Ascending aorta (tissue), 2 donors: ENCODE measurements around the gene POLA2. TPM values are rescaled to one million over a fixed set of nuclear protein-coding genes. Genes with fewer than 3 reads are reported as not detected.
"Not testable (repeated sequence)": the region's sequence is repeated elsewhere in the genome, so short reads cannot be mapped to it uniquely, and the experiment has no call there.

Experiments used
- DNase-seq, 2 donors: peaks; one replicate each; pipeline ENCODE4 v3.0.0-alpha.2; 2019; ENCODE audit warnings: low spot score in 2 of 2
- H3K27ac ChIP-seq, 2 donors: fragments of 200-600 bp; sonication (generic); one replicate each; pipeline ENCODE4 v1.5.1; 2016 to 2017; ENCODE audit warnings: mild to moderate bottlenecking in 1 of 2
- H3K27me3 ChIP-seq: fragments of 200-600 bp; sonication (generic); one replicate; pipeline ENCODE4 v1.5.1; 2017
- H3K36me3 ChIP-seq, 2 donors: fragments of 200-600 bp; sonication (generic); one replicate each; pipeline ENCODE4 v1.5.1; 2016
- H3K4me1 ChIP-seq, 2 donors: fragments of 200-600 bp; sonication (generic); one replicate each; pipeline ENCODE4 v1.5.1; 2016 to 2017; ENCODE audit warnings: mild to moderate bottlenecking in 1 of 2
- H3K4me3 ChIP-seq, 2 donors: fragments of 200-600 bp; sonication (generic); one replicate each; pipeline ENCODE4 v1.5.1; 2016 to 2017; ENCODE audit warnings: mild to moderate bottlenecking in 1 of 2
- H3K9me3 ChIP-seq, 2 donors: fragments of 200-600 bp; sonication (generic); one replicate each; pipeline ENCODE4 v1.5.1; 2016
- intact Hi-C: fragments of 100-400 bp; cut with DNase I; formaldehyde crosslinking; loops from one replicate; pipeline ENCODE4 v1.15.1; 2023
- total RNA-seq: library from RNA; depleted of rRNA; stranded (reverse); fragments of >200 nt; gene quantifications from one replicate; pipeline ENCODE4 v1.1.0, GENCODE V29; 2016
- TF ChIP-seq, protein P1 (sequence below), 3 experiments: fragments of 200-600 bp in 2 of 3; fragments of 450-650 bp in 1 of 3; sonication (generic) in 2 of 3; IDR thresholded peaks; one replicate each; pipeline ENCODE4 v1.5.1; 2016 to 2019; ENCODE audit warnings: antibody characterized with exemption in 3 of 3, mild to moderate bottlenecking in 1 of 3, moderate library complexity in 1 of 3

Gene POLA2
- total RNA-seq, 1 donor from 2014 or later: 27.4 TPM

DNA sequence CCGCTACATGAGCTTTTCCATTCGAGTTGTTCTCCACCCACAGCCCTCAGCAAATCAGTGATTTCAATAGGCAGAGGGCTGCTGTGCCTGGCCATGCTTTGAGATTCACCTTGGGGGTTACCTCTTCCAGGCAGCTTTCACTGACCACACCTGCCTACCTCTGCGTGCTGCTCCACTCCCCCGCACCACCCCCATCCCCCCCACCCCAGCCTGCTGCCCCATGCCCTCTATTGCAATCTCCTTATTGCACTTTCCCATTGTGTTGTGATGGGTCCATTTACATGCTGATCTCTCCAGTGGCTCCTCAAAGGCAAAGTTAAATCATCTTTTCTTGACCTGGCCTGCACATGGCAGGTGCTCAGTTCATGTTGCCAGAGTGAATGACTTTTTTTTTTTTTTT lies 18.0 kb upstream of the POLA2 start:
- no peak for DNase-seq
- no peak overlapping the region for H3K4me3 ChIP-seq
- no peaks in the 10 kb centered on the region for H3K36me3 ChIP-seq
- intact Hi-C loops: no loop called here
- H3K4me1 ChIP-seq: no peaks in the 10 kb centered on the region
- TF ChIP-seq, protein P1, sequence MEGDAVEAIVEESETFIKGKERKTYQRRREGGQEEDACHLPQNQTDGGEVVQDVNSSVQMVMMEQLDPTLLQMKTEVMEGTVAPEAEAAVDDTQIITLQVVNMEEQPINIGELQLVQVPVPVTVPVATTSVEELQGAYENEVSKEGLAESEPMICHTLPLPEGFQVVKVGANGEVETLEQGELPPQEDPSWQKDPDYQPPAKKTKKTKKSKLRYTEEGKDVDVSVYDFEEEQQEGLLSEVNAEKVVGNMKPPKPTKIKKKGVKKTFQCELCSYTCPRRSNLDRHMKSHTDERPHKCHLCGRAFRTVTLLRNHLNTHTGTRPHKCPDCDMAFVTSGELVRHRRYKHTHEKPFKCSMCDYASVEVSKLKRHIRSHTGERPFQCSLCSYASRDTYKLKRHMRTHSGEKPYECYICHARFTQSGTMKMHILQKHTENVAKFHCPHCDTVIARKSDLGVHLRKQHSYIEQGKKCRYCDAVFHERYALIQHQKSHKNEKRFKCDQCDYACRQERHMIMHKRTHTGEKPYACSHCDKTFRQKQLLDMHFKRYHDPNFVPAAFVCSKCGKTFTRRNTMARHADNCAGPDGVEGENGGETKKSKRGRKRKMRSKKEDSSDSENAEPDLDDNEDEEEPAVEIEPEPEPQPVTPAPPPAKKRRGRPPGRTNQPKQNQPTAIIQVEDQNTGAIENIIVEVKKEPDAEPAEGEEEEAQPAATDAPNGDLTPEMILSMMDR (IDR thresholded peaks at IDR 0.05): no peak
- H3K27ac ChIP-seq: no peak overlapping the region
- H3K27me3 ChIP-seq: no peaks in the 10 kb centered on the region
- H3K9me3 ChIP-seq: no peaks in the 10 kb centered on the region

DNA sequence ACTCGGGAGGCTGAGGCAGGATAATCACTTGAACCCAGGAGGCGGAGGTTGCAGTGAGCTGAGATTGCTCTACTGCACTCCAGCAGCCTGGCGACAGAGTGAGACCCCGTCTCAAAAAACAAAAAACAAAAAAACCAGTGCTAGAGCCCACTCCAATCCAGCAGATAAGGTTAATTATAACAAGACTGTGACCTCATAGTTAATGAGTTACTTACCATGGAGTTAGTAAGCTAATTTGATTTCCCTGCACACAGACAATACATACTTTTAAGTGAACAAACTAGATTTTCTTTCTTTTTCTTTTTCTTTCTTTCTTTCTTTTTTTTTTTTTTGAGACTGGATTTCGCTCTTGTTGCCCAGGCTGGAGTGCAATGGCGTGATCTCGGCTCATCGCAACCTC lies 16.7 kb upstream of the POLA2 start:
- DNase-seq, H3K4me3 ChIP-seq, H3K27me3 ChIP-seq, H3K9me3 ChIP-seq, H3K27ac ChIP-seq, H3K36me3 ChIP-seq, intact Hi-C loops, H3K4me1 ChIP-seq: not testable (repeated sequence)

DNA sequence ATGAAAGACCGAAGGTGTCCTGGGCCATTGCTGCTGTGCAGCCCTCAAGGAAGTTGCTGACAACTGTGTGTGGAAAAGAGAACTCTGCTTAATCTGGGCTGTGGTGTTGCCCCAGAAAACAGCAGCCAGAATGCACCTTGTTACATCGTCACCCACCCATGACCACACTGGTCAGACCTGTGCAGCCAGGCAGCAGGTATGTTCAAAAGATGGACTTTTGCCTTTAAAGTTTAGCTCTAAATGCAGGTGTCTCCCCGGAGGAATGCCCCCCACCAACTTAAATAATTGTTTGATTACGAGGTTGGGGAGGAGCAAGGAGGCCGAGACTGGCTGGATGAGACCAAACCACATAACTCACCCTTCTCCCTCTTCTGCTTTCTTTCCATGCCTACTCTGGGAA lies 15.3 kb upstream of the POLA2 start:
- intact Hi-C loops: no loop called here
- no peak for DNase-seq
- Histone ChIP-seq H3K9me3 (no peaks in the 10 kb centered on the region), H3K27me3 (no peaks in the 10 kb centered on the region), H3K27ac (no peak overlapping the region), H3K36me3 (no peaks in the 10 kb centered on the region), H3K4me3 (no peak overlapping the region), H3K4me1 (no peaks in the 10 kb centered on the region)
- TF ChIP-seq, protein P1 (IDR thresholded peaks at IDR 0.05): no peak

DNA sequence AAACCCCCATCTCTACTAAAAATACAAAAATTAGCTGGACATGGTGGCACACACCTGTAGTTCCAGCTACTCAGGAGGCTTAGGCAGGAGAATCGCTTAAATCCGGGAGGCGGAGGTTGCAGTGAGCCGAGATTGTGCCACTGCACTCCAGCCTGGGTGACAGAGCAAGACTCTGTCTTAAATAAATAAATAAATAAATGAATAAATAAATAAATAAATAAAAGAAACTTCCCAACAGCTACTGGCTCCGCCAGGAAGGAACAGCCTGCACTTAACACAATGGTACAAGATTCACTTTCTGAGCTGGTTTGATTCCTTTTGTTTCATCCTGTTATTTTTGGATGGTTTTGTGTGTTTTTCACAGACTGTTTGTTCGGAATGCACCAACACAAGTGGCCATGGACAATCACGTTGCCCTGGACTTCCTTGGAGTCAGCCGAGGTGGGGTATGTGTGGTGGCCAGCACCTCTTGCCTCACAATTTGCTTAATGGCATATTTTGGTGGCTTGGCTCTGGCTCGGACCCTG lies 13.5 kb upstream of the POLA2 start:
- H3K36me3 ChIP-seq, H3K27me3 ChIP-seq, intact Hi-C loops, H3K9me3 ChIP-seq, H3K4me3 ChIP-seq, H3K4me1 ChIP-seq, H3K27ac ChIP-seq, DNase-seq: not testable (repeated sequence)

DNA sequence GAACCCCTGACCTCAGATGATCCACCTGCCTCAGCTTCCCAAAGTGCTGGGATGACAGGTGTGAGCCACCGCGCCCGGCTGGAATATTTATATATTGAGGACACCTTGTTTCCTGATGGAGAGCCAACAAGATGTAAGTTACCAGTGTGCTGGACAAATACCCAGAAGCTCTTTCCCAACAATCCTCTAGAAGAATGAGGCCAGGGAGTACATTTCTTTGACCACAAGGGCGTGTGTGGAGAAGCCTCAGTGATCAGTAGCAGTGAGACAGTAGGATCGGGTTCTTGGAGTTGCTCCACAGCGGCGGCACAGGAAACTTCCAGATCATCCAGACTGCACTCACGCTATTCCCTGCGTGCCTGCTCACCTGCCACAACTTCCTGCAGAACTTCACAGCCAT lies 10.3 kb upstream of the POLA2 start:
- H3K4me1 ChIP-seq: no peaks in the 10 kb centered on the region
- intact Hi-C loops: no loop called here
- no peaks in the 10 kb centered on the region for H3K9me3 ChIP-seq
- no peaks in the 10 kb centered on the region for H3K27me3 ChIP-seq
- no peaks in the 10 kb centered on the region for H3K36me3 ChIP-seq
- no peak overlapping the region for H3K27ac ChIP-seq
- no peak for DNase-seq
- H3K4me3 ChIP-seq: no peak overlapping the region
- TF ChIP-seq, protein P1 (IDR thresholded peaks at IDR 0.05): no peak

DNA sequence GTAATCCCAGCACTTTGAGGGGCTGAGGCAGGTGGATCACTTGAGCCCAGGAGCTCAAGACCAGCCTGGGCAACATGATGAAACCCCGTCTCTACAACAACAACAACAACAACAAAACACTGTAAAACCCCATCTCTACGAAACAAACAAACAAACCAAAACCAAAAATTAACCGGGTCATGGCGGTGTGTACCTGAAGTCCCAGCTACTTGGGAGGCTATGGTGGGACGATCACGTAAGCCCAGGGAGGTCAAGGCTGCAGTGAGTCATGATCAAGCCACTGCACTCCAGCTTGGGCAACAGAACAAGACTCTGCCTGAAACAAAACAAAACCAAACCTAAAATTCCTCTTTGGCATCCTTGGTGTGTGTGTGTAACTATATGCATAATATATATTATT lies 7.0 kb upstream of the POLA2 start:
- Histone ChIP-seq H3K27ac (no peak overlapping the region), H3K4me3 (no peak overlapping the region), H3K9me3 (no peaks in the 10 kb centered on the region), H3K4me1 (no peaks in the 10 kb centered on the region), H3K36me3 (no peaks in the 10 kb centered on the region), H3K27me3 (no peaks in the 10 kb centered on the region)
- no peak for DNase-seq
- TF ChIP-seq, protein P1 (IDR thresholded peaks at IDR 0.05): no peak
- intact Hi-C loops: no loop called here

DNA sequence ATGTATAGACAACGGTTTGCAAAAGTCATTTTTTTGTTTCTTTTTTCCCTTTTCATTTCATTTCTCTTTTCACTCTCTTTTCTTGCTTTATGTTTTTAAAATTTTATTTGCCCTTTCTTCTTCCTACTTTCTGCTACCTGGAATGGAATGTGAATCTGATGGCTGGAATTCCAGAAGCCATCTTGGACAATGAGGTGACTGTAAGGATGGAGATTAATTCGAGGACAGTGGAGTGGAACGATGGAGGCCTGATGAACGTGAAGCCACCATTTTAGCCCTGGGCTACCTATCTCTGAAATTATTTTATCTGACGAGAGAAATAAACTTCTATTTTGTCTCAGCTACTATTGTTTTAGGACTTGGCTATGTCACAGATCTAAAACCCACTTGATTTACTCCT lies 2.8 kb upstream of the POLA2 start:
- TF ChIP-seq, protein P1 (IDR thresholded peaks at IDR 0.05): no peak
- H3K27me3 ChIP-seq: no peaks in the 10 kb centered on the region
- intact Hi-C loops: no loop called here
- H3K4me1 ChIP-seq: peaks cover 0 to 12% of the 10 kb centered on the region in 2 donors
- no peaks in the 10 kb centered on the region for H3K36me3 ChIP-seq
- no peak for DNase-seq
- H3K4me3 ChIP-seq: no peak overlapping the region
- H3K9me3 ChIP-seq: no peaks in the 10 kb centered on the region
- H3K27ac ChIP-seq: no peak overlapping the region
